Liver (tissue), 3 donors: Measurements from ENCODE around the gene FOXI2.

Experiments used
- GABPA ChIP-seq, 2 donors: IDR thresholded peaks in 1 of 2; conservative IDR thresholded peaks in 1 of 2; 2 replicates each; pipeline ENCODE4 v1.6.1; 2016; ENCODE audit warnings: antibody characterized with exemption in 2 of 2, mild to moderate bottlenecking in 1 of 2, moderate library complexity in 1 of 2
- JUND ChIP-seq, 2 donors: IDR thresholded peaks; 2 replicates each; pipeline ENCODE4 v1.6.1; 2016; ENCODE audit warnings: antibody characterized with exemption in 2 of 2
- RXRA ChIP-seq, 2 donors: IDR thresholded peaks; 2 replicates each; pipeline ENCODE4 v1.6.1; 2017 to 2018; ENCODE audit warnings: antibody characterized with exemption in 2 of 2, mild to moderate bottlenecking in 1 of 2
- TF ChIP-seq, protein P1 (sequence below): fragments of 150-350 bp; IDR thresholded peaks from 2 replicates; pipeline ENCODE4 v1.5.1; 2017; ENCODE audit warnings: improper control_type of control experiment, low read depth, low read length; ENCODE audit not compliant: missing input control
- donor health status: healthy.
- donor health status: healthy.

DNA sequence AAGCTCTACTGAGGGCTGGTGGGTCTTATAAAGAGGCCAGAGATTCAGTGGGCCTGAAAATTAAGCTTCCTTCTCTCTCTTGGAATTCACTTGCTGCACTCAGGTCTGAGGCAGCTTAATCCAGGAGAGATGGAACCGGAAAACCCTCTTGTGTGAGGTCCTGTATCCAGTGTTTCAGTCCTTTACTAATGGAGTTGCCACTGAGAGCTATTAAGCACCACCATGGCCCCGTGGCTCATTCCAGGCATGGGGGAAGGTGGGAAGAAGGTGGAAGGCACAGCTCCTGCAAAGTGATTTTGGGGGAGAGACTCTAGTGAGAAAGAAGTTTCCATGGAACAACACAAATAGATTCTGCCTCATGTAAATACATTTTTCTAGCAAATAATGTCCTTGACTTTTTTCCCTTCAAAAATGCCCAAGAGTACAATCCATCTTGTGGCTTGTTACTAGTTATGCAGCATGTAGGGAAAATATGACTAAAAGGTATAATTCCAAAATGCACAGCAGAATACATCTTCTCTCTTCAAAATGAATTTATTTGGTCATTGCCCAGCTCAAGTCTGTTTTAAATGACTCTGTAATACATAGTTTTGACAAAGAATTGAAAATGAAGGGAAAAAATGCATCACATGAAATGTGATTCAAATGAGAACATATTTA is 46.7 kb upstream of the FOXI2 start:
- no peak for TF ChIP-seq JUND (IDR thresholded peaks at IDR 0.05)
- TF ChIP-seq, protein P1, sequence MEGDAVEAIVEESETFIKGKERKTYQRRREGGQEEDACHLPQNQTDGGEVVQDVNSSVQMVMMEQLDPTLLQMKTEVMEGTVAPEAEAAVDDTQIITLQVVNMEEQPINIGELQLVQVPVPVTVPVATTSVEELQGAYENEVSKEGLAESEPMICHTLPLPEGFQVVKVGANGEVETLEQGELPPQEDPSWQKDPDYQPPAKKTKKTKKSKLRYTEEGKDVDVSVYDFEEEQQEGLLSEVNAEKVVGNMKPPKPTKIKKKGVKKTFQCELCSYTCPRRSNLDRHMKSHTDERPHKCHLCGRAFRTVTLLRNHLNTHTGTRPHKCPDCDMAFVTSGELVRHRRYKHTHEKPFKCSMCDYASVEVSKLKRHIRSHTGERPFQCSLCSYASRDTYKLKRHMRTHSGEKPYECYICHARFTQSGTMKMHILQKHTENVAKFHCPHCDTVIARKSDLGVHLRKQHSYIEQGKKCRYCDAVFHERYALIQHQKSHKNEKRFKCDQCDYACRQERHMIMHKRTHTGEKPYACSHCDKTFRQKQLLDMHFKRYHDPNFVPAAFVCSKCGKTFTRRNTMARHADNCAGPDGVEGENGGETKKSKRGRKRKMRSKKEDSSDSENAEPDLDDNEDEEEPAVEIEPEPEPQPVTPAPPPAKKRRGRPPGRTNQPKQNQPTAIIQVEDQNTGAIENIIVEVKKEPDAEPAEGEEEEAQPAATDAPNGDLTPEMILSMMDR, result no peak
- no peak for TF ChIP-seq GABPA (IDR thresholded peaks at IDR 0.05 in 1 of 2, conservative IDR thresholded peaks at IDR 0.05 in 1 of 2)
- no peak for TF ChIP-seq RXRA (IDR thresholded peaks at IDR 0.05)
